GM12874 (cell line): ENCODE measurements around the gene GRIN2B.

ENCODE experiments used
- TF ChIP-seq, protein P1 (sequence below): IDR thresholded peaks from 2 replicates; pipeline ENCODE4 v1.5.1; 2011; ENCODE audit warnings: low read depth, mild to moderate bottlenecking, control low read depth, low read length, moderate library complexity; ENCODE audit not compliant: insufficient read depth

GRIN2B gene

GRCh38 chr12:13959131-13959723 lies 22.2 kb downstream of the GRIN2B start:
- TF ChIP-seq, protein P1, sequence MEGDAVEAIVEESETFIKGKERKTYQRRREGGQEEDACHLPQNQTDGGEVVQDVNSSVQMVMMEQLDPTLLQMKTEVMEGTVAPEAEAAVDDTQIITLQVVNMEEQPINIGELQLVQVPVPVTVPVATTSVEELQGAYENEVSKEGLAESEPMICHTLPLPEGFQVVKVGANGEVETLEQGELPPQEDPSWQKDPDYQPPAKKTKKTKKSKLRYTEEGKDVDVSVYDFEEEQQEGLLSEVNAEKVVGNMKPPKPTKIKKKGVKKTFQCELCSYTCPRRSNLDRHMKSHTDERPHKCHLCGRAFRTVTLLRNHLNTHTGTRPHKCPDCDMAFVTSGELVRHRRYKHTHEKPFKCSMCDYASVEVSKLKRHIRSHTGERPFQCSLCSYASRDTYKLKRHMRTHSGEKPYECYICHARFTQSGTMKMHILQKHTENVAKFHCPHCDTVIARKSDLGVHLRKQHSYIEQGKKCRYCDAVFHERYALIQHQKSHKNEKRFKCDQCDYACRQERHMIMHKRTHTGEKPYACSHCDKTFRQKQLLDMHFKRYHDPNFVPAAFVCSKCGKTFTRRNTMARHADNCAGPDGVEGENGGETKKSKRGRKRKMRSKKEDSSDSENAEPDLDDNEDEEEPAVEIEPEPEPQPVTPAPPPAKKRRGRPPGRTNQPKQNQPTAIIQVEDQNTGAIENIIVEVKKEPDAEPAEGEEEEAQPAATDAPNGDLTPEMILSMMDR, result no peak

- TF ChIP-seq, protein P1, result no peak
Observed at GRCh38 chr12:13957576-13957975, 23.8 kb downstream of the GRIN2B start.

DNA sequence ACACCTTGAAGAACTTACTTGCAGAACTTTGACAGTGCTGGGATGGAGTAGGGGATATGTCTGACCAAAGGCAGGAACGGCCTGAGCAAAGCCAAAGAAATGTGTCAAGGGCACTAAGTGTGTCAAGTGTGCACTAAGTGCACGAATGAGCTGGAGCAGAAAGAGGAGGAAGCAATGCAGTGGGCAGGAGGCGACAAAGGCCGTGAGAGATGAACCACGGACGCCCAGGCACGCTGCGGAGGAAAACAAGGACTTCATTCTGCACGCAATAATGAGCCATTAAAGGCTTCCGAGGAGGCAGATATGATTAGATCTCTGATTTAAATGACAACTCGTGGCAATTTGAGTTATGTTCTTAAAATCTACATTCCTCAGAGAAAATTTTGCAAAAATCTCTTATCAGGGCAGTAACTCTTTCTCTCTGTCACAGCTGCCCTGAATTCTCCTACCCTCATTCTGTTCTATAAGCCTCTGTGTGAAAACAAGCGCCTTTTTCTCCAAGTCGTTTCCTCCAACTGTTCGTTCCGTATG lies 25.3 kb downstream of the GRIN2B start:
- TF ChIP-seq, protein P1, result no peak

GRCh38 chr12:13952096-13952495 lies 29.3 kb downstream of the GRIN2B start:
- TF ChIP-seq, protein P1, result no peak

DNA sequence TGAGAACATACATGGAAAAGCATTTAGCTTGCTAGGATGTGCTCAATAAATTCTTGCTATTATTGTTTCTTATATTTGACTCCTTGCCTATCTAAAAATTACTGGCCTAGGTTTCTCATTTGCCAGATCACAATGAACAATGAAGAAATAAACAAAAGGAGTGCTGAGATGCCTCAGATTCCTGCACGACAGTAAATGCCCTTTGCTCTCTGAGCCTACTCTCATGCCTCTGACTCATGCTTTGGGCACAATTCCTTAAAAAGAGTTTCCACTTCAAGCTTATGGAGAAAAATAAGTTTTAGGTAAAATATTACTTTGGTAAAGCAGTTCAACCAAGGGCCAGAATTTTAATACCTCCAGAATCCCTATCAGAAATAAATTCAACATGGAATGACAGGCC lies 30.9 kb downstream of the GRIN2B start:
- TF ChIP-seq, protein P1, result no peak

GRCh38 chr12:13948621-13949020 lies 32.8 kb downstream of the GRIN2B start:
- TF ChIP-seq, protein P1, result no peak

GRCh38 chr12:13947276-13947946 lies 34.0 kb downstream of the GRIN2B start:
- TF ChIP-seq, protein P1, result no peak
